RWPE2 (cell line): ENCODE data around the gene DOCK3.

ENCODE experiments used
- ATAC-seq: fragments of 200-7000 bp; cut with Tn5 transposase; 3 replicates; pipeline ENCODE4 v1.9.1; 2021; ENCODE audit warnings: low read depth
- DNase-seq: peaks from one replicate; pipeline ENCODE4 v3.0.0-alpha.2; 2020; ENCODE audit warnings: low spot score
- H3K27ac ChIP-seq: fragments of 450-650 bp; 2 replicates; pipeline ENCODE4 v1.5.1; 2017; ENCODE audit warnings: mild to moderate bottlenecking; ENCODE audit not compliant: poor library complexity, severe bottlenecking
- H3K27me3 ChIP-seq: fragments of 250-450 bp; sonication (Bioruptor Pico); 2 replicates; pipeline ENCODE4 v1.5.1; 2021; ENCODE audit warnings: mild to moderate bottlenecking, moderate library complexity; ENCODE audit not compliant: insufficient read depth, poor library complexity, severe bottlenecking
- H3K36me3 ChIP-seq: fragments of 250-450 bp; sonication (Bioruptor Pico); 2 replicates; pipeline ENCODE4 v1.5.1; 2020; ENCODE audit warnings: low read depth, mild to moderate bottlenecking, moderate library complexity
- H3K4me1 ChIP-seq: fragments of 250-450 bp; sonication (Bioruptor Pico); 2 replicates; pipeline ENCODE4 v1.5.1; 2021; ENCODE audit warnings: mild to moderate bottlenecking, moderate library complexity; ENCODE audit not compliant: insufficient read depth, poor library complexity, severe bottlenecking
- H3K4me3 ChIP-seq: fragments of 250-450 bp; sonication (Bioruptor Pico); 2 replicates; pipeline ENCODE4 v1.5.1; 2021; ENCODE audit warnings: mild to moderate bottlenecking, moderate library complexity; ENCODE audit not compliant: severe bottlenecking
- H3K9me3 ChIP-seq: fragments of 250-450 bp; sonication (Bioruptor Pico); 2 replicates; pipeline ENCODE4 v1.5.1; 2021; ENCODE audit warnings: mild to moderate bottlenecking, moderate library complexity; ENCODE audit not compliant: severe bottlenecking
- CTCF ChIP-seq: fragments of 450-650 bp; IDR thresholded peaks from one replicate; pipeline ENCODE4 v1.5.1; 2017; ENCODE audit warnings: mild to moderate bottlenecking, moderate library complexity; ENCODE audit not compliant: poor library complexity, severe bottlenecking

DOCK3 gene

GRCh38 chr3:50815844-50816243 lies 141.1 kb downstream of the DOCK3 start:
- Histone ChIP-seq H3K27me3 (peaks cover 2% of the 10 kb centered on the region), H3K4me3 (no peak overlapping the region), H3K9me3 (no peaks in the 10 kb centered on the region), H3K4me1 (no peaks in the 10 kb centered on the region), H3K27ac (no peak overlapping the region), H3K36me3 (no peaks in the 10 kb centered on the region)
- DNase-seq (no peak), ATAC-seq (no peak)
- no peak for TF ChIP-seq CTCF

- no peak overlapping the region for H3K4me3 ChIP-seq
- no peak for ATAC-seq
Measured at GRCh38 chr3:50816894-50817293, 142.2 kb downstream of the DOCK3 start.

GRCh38 chr3:50817756-50818529 lies 143.2 kb downstream of the DOCK3 start:
- Histone ChIP-seq H3K4me3 (no peak overlapping the region), H3K36me3 (no peaks in the 10 kb centered on the region), H3K9me3 (no peaks in the 10 kb centered on the region), H3K27ac (no peak overlapping the region), H3K27me3 (peaks cover 2% of the 10 kb centered on the region), H3K4me1 (no peaks in the 10 kb centered on the region)
- ATAC-seq: no peak
- no peak for DNase-seq
- no peak for TF ChIP-seq CTCF

More at GRCh38 chr3:50816894-50817293, 142.2 kb downstream of the DOCK3 start:
- Histone ChIP-seq H3K4me1 (no peaks in the 10 kb centered on the region), H3K27ac (no peak overlapping the region), H3K27me3 (peaks cover 2% of the 10 kb centered on the region), H3K9me3 (no peaks in the 10 kb centered on the region), H3K36me3 (no peaks in the 10 kb centered on the region)
- no peak for DNase-seq
- TF ChIP-seq CTCF: no peak

- Histone ChIP-seq H3K27ac (no peak overlapping the region), H3K27me3 (peaks cover 2% of the 10 kb centered on the region)
- no peak for DNase-seq
Measured at GRCh38 chr3:50819882-50820281, 145.2 kb downstream of the DOCK3 start.

More at GRCh38 chr3:50819882-50820281, 145.2 kb downstream of the DOCK3 start:
- TF ChIP-seq CTCF: no peak
- no peak for ATAC-seq
- Histone ChIP-seq H3K4me3 (no peak overlapping the region), H3K9me3 (no peaks in the 10 kb centered on the region), H3K36me3 (no peaks in the 10 kb centered on the region), H3K4me1 (no peaks in the 10 kb centered on the region)
